Measurements from ENCODE around the gene MNT.

- TF ChIP-seq, protein P1, sequence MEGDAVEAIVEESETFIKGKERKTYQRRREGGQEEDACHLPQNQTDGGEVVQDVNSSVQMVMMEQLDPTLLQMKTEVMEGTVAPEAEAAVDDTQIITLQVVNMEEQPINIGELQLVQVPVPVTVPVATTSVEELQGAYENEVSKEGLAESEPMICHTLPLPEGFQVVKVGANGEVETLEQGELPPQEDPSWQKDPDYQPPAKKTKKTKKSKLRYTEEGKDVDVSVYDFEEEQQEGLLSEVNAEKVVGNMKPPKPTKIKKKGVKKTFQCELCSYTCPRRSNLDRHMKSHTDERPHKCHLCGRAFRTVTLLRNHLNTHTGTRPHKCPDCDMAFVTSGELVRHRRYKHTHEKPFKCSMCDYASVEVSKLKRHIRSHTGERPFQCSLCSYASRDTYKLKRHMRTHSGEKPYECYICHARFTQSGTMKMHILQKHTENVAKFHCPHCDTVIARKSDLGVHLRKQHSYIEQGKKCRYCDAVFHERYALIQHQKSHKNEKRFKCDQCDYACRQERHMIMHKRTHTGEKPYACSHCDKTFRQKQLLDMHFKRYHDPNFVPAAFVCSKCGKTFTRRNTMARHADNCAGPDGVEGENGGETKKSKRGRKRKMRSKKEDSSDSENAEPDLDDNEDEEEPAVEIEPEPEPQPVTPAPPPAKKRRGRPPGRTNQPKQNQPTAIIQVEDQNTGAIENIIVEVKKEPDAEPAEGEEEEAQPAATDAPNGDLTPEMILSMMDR (IDR thresholded peaks at IDR 0.05; ENCODE audit: low read depth, low read length), result no peak
- no peak for TF ChIP-seq MAX (IDR thresholded peaks at IDR 0.05; ENCODE audit: low read depth, low read length)
Observed at GRCh38 chr17:2435862-2436261, 35.0 kb upstream of the MNT start.

All from NB4 (cell line).